H9 (cell line): ENCODE results near the gene GRB10. TPM values are rescaled to one million over a fixed set of nuclear protein-coding genes. Genes with fewer than 3 reads are reported as not detected.

ENCODE experiments used
- DNase-seq: peaks from one replicate; pipeline ENCODE4 v3.0.0-alpha.2; 2017
- H2AFZ ChIP-seq: one replicate; pipeline ENCODE4 v1.6.1; 2013; ENCODE audit warnings: mild to moderate bottlenecking, low read length, control low read depth, moderate library complexity
- H2AK5ac ChIP-seq: 2 replicates; pipeline ENCODE4 v1.6.1; 2013; ENCODE audit warnings: low read length, control low read depth, mixed read lengths; ENCODE audit not compliant: insufficient read length
- H2BK120ac ChIP-seq: one replicate; pipeline ENCODE4 v1.6.1; 2013; ENCODE audit warnings: low read depth, mild to moderate bottlenecking, low read length, control low read depth, inconsistent platforms; ENCODE audit not compliant: poor library complexity, severe bottlenecking
- H2BK12ac ChIP-seq: 2 replicates; pipeline ENCODE4 v1.6.1; 2013; ENCODE audit warnings: low read length, control low read depth, mixed read lengths, low read depth; ENCODE audit not compliant: insufficient read length
- H2BK15ac ChIP-seq: 2 replicates; pipeline ENCODE4 v1.6.1; 2013; ENCODE audit warnings: low read depth, low read length, control low read depth
- H2BK20ac ChIP-seq: one replicate; pipeline ENCODE4 v1.6.1; 2013; ENCODE audit warnings: low read depth, mild to moderate bottlenecking, low read length, control low read depth, inconsistent platforms; ENCODE audit not compliant: poor library complexity, severe bottlenecking
- H2BK5ac ChIP-seq: 2 replicates; pipeline ENCODE4 v1.6.1; 2013; ENCODE audit warnings: low read length, control low read depth, mixed read lengths; ENCODE audit not compliant: insufficient read length
- H3K14ac ChIP-seq: 2 replicates; pipeline ENCODE4 v1.6.1; 2013; ENCODE audit warnings: low read length, control low read depth; ENCODE audit not compliant: insufficient read depth
- H3K18ac ChIP-seq: 2 replicates; pipeline ENCODE4 v1.6.1; 2013; ENCODE audit warnings: low read depth, mild to moderate bottlenecking, mixed read lengths, low read length, control low read depth; ENCODE audit not compliant: insufficient read length
- H3K23ac ChIP-seq: 2 replicates; pipeline ENCODE4 v1.6.1; 2013; ENCODE audit warnings: low read length, control low read depth, mixed read lengths, low read depth; ENCODE audit not compliant: insufficient read length
- H3K23me2 ChIP-seq: 2 replicates; pipeline ENCODE4 v1.6.1; 2013; ENCODE audit warnings: low read depth, mild to moderate bottlenecking, mixed read lengths, low read length, control low read depth; ENCODE audit not compliant: insufficient read length, poor library complexity, severe bottlenecking
- H3K27ac ChIP-seq: 2 replicates; pipeline ENCODE4 v1.5.1; 2013; ENCODE audit warnings: low read length, control low read depth, mixed read lengths, low read depth; ENCODE audit not compliant: insufficient read length
- H3K27me3 ChIP-seq: 2 replicates; pipeline ENCODE4 v1.6.1; 2013; ENCODE audit warnings: low read length, control low read depth, inconsistent platforms; ENCODE audit not compliant: insufficient read depth
- H3K4ac ChIP-seq: 2 replicates; pipeline ENCODE4 v1.6.1; 2013; ENCODE audit warnings: low read depth, mild to moderate bottlenecking, control low read depth, inconsistent platforms, low read length, moderate library complexity
- H3K4me1 ChIP-seq: 2 replicates; pipeline ENCODE4 v1.6.1; 2013; ENCODE audit warnings: low read length, control low read depth, inconsistent platforms; ENCODE audit not compliant: insufficient read depth
- H3K4me2 ChIP-seq: 2 replicates; pipeline ENCODE4 v1.6.1; 2013; ENCODE audit warnings: low read length, control low read depth, mixed read lengths; ENCODE audit not compliant: insufficient read length, insufficient read depth
- H3K56ac ChIP-seq: 2 replicates; pipeline ENCODE4 v1.6.1; 2013; ENCODE audit warnings: low read depth, mild to moderate bottlenecking, mixed read lengths, low read length, control low read depth; ENCODE audit not compliant: insufficient read length
- H3K79me1 ChIP-seq: 2 replicates; pipeline ENCODE4 v1.6.1; 2013; ENCODE audit warnings: low read depth, mild to moderate bottlenecking, moderate library complexity, low read length, control low read depth, inconsistent platforms; ENCODE audit not compliant: insufficient read depth, poor library complexity, severe bottlenecking
- H3K79me2 ChIP-seq: 2 replicates; pipeline ENCODE4 v1.6.1; 2013; ENCODE audit warnings: low read length, control low read depth, inconsistent platforms; ENCODE audit not compliant: insufficient read depth
- H3K9ac ChIP-seq: 2 replicates; pipeline ENCODE4 v1.6.1; 2013; ENCODE audit warnings: low read length, control low read depth, mixed read lengths; ENCODE audit not compliant: insufficient read length; ENCODE audit errors: extremely low read depth
- H3K9me3 ChIP-seq: one replicate; pipeline ENCODE4 v1.6.1; 2013; ENCODE audit warnings: low read depth, low read length, inconsistent platforms; ENCODE audit not compliant: control insufficient read depth
- H3T11ph ChIP-seq: one replicate; pipeline ENCODE4 v1.6.1; 2013; ENCODE audit warnings: mild to moderate bottlenecking, low read length, control low read depth, inconsistent platforms
- H4K20me1 ChIP-seq: one replicate; pipeline ENCODE4 v1.6.1; 2013; ENCODE audit not compliant: control insufficient read depth, insufficient read length, insufficient read depth
- H4K5ac ChIP-seq: 2 replicates; pipeline ENCODE4 v1.6.1; 2013; ENCODE audit warnings: low read depth, mild to moderate bottlenecking, mixed read lengths, low read length, control low read depth; ENCODE audit not compliant: insufficient read length
- H4K8ac ChIP-seq: replicated peaks from 2 replicates; pipeline ENCODE4 v1.6.1; 2013; ENCODE audit warnings: low read length, control low read depth, mixed read lengths, low read depth; ENCODE audit not compliant: insufficient read length
- H4K91ac ChIP-seq: 2 replicates; pipeline ENCODE4 v1.6.1; 2013; ENCODE audit warnings: low read depth, mild to moderate bottlenecking, moderate library complexity, mixed read lengths, low read length, control low read depth; ENCODE audit not compliant: insufficient read length
- H3K27ac Mint-ChIP-seq, 3 experiments: 2 replicates in 2 of 3; 3 replicates in 1 of 3; pipeline ENCODE4 v1.8.0; 2020 to 2021; ENCODE audit warnings: mixed read lengths in 3 of 3, mild to moderate bottlenecking in 1 of 3, moderate library complexity in 1 of 3
- H3K27me3 Mint-ChIP-seq: 2 replicates; pipeline ENCODE4 v1.8.0; 2021; ENCODE audit warnings: low read depth, mild to moderate bottlenecking, moderate library complexity, mixed read lengths
- H3K36me3 Mint-ChIP-seq, 3 experiments: 2 replicates in 2 of 3; 3 replicates in 1 of 3; pipeline ENCODE4 v1.8.0; 2020 to 2021; ENCODE audit warnings: low read depth in 3 of 3, mixed read lengths in 3 of 3; ENCODE audit not compliant: insufficient read depth in 1 of 3
- H3K4me1 Mint-ChIP-seq, 2 experiments: 2 replicates each; pipeline ENCODE4 v1.8.0; 2020; ENCODE audit warnings: mixed read lengths in 2 of 2
- H3K4me3 Mint-ChIP-seq, 2 experiments: 2 replicates in 1 of 2; 3 replicates in 1 of 2; pipeline ENCODE4 v1.8.0; 2020 to 2021; ENCODE audit warnings: mild to moderate bottlenecking in 2 of 2, mixed read lengths in 2 of 2, moderate library complexity in 1 of 2
- H3K9me3 Mint-ChIP-seq, 2 experiments: 2 replicates in 1 of 2; 3 replicates in 1 of 2; pipeline ENCODE4 v1.8.0; 2020; ENCODE audit warnings: mild to moderate bottlenecking in 2 of 2, mixed read lengths in 2 of 2, moderate library complexity in 1 of 2
- WGBS: extraction: QIAGEN DNeasy Blood & Tissue Kit; methylation state at CpG from one replicate; pipeline ENCODE4 v1.1.7; 2013; ENCODE audit warnings: missing lambda C conversion rate, low lambda C conversion rate, mixed read lengths; ENCODE audit not compliant: insufficient read length; ENCODE audit errors: extremely low coverage; 5-methylcytosine and 5-hydroxymethylcytosine counted together
- total RNA-seq: library from RNA; stranded (reverse); gene quantifications from 2 replicates; pipeline ENCODE4 v1.2.1, GENCODE V29; 2021
- TF ChIP-seq, protein P1 (sequence below): fragments of 200-600 bp; sonication (generic); conservative IDR thresholded peaks from 3 replicates; pipeline ENCODE4 v1.8.0; 2021; ENCODE audit warnings: antibody characterized with exemption, mild to moderate bottlenecking

Gene GRB10
- total RNA-seq, 1 experiment from 2014 or later: 108 TPM

DNA sequence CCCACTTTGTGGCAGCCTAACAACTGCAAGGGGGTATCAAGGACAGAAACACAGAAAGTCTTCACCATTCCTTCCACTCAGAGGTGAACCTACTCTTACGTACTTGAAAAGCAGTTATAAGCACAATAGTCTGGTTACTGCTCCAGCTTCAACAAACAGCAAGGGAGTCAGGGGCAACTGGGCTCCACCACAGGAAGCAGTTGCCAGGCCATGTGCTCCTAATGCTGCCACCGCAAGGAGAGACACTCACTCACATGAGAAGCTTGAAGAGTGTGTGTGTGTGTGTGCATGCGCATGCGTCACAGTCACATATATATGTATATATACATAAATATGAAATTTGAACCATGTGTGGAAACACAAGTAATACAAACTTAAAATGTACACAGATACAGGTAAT, 65.5 kb downstream of the GRB10 start:
- H3K9ac ChIP-seq: no peak overlapping the region
- H2BK5ac ChIP-seq: no peak overlapping the region
- WGBS: no CpG with 5 or more reads among the region's 4 CpGs
- H3K18ac ChIP-seq: no peak overlapping the region
- H3K9me3 ChIP-seq: no peaks in the 10 kb centered on the region
- H3K27ac ChIP-seq: no peak overlapping the region
- H3K79me1 ChIP-seq: peaks cover 11% of the 10 kb centered on the region
- no peaks in the 10 kb centered on the region for H3K23me2 ChIP-seq
- no peak overlapping the region for H4K5ac ChIP-seq
- no peaks in the 10 kb centered on the region for H4K20me1 ChIP-seq
- H3K36me3 Mint-ChIP-seq: peaks cover 5 to 10% (median 5%) of the 10 kb centered on the region in 3 experiments; a peak in 6 of 7 replicates
- H4K91ac ChIP-seq: no peak overlapping the region
- H3K27ac Mint-ChIP-seq: no peak overlapping the region
- H3K23ac ChIP-seq: no peak overlapping the region
- no peak overlapping the region for H2AK5ac ChIP-seq
- no peak overlapping the region for H3K14ac ChIP-seq
- H2BK12ac ChIP-seq: no peak overlapping the region
- no peaks in the 10 kb centered on the region for H3K27me3 ChIP-seq
- H3K4ac ChIP-seq: no peak overlapping the region
- TF ChIP-seq, protein P1, sequence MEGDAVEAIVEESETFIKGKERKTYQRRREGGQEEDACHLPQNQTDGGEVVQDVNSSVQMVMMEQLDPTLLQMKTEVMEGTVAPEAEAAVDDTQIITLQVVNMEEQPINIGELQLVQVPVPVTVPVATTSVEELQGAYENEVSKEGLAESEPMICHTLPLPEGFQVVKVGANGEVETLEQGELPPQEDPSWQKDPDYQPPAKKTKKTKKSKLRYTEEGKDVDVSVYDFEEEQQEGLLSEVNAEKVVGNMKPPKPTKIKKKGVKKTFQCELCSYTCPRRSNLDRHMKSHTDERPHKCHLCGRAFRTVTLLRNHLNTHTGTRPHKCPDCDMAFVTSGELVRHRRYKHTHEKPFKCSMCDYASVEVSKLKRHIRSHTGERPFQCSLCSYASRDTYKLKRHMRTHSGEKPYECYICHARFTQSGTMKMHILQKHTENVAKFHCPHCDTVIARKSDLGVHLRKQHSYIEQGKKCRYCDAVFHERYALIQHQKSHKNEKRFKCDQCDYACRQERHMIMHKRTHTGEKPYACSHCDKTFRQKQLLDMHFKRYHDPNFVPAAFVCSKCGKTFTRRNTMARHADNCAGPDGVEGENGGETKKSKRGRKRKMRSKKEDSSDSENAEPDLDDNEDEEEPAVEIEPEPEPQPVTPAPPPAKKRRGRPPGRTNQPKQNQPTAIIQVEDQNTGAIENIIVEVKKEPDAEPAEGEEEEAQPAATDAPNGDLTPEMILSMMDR: no peak
- H2BK20ac ChIP-seq: no peak overlapping the region
- peaks cover 35 to 41% of the 10 kb centered on the region in 2 experiments for H3K4me1 Mint-ChIP-seq
- H2AFZ ChIP-seq: no peak overlapping the region
- H3K4me3 Mint-ChIP-seq: no peak overlapping the region
- no peaks in the 10 kb centered on the region; a peak in 1 of 5 replicates for H3K9me3 Mint-ChIP-seq
- no peak overlapping the region for H4K8ac ChIP-seq
- H3K56ac ChIP-seq: no peak overlapping the region
- no peak overlapping the region for H3T11ph ChIP-seq
- no peak overlapping the region for H3K4me2 ChIP-seq
- no peak overlapping the region for H2BK120ac ChIP-seq
- DNase-seq: no peak
- no peak overlapping the region for H2BK15ac ChIP-seq
- H3K27me3 Mint-ChIP-seq: no peaks in the 10 kb centered on the region
- H3K4me1 ChIP-seq: no peaks in the 10 kb centered on the region
- H3K79me2 ChIP-seq: peaks cover 33% of the 10 kb centered on the region; the same call in 1 of the 2 replicates
